Measurements from ENCODE around the gene CRNKL1.
"Not testable (repeated sequence)": the region's sequence is repeated elsewhere in the genome, so short reads cannot be mapped to it uniquely, and the experiment has no call there.

CRNKL1 gene

GRCh38 chr20:20003955-20004322 is 48.3 kb downstream of the CRNKL1 start:
- not testable (repeated sequence) for DNase-seq

GRCh38 chr20:20003031-20003954 is 49.0 kb downstream of the CRNKL1 start:
- DNase-seq = peak in 1 of 2 donors; percentile 29

DNA sequence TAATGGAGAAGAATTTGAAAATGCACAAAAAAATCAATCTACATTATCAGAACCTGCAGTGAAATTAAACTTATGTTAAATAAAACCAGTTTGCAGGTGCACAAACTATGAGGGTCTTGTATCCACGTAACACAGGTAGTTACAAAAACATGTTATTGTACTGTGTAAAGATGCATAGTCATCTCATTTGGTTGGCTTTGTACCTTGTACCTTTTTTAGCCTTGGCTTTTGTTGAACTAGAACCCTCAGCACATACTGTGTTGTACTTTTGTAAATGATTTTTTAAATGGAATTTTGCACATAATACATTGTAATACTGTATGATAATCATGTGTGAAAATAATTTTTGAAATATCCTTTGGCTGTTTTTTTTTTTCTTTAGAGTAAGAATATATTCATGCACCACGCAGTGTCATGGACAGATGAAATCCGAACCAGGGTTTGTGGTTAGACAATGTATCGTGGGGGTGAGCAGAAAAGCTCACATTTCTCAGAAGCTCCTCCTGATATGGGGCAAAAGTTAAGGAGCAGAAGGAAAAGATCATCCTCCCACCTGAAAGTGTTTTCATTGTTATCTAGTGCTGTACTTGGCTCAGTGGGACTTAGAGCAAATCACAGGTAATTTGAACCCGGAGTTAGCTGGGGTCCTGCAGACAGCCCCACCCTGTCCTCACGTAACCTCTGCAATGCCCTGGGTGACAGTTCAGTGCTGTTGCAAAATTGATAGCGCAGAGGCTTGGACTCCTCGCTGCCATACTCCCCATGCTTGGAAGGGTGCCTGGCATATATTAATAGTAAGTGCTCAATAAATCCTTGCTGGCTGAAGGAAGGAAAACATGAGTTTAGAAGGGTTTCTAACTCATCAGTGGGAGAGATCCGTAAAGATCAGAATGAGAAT is 49.9 kb downstream of the CRNKL1 start:
- DNase-seq = no peak

DNA sequence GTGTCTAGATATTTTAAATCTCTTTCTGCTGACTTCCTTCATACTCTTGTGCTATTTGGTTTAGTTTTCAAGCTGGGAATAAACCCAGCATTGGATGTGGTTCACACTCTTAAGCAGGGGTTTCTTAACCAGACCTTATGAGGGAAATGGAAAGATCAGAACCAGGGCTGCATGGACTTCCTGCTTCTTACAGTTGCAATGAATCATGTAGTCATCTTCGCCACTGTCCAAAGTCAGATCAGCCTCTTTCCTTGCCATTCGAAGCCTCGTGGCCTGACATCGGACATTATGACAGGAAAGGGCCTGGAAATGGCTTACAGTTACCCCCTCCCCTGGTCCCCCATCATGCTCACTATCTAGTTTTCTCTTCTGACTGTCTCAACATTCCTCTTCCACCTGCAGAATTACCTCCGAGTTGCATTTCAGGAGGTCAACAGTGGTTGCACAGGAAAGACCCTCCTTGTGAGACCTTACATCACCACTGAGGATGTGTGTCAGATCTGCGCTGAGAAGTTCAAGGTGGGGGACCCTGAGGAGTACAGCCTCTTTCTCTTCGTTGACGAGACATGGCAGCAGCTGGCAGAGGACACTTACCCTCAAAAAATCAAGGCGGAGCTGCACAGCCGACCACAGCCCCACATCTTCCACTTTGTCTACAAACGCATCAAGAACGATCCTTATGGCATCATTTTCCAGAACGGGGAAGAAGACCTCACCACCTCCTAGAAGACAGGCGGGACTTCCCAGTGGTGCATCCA is 51.9 kb downstream of the CRNKL1 start:
- DNase-seq = no peak

GRCh38 chr20:19998990-19999705 is 53.1 kb downstream of the CRNKL1 start:
- DNase-seq = no peak

GRCh38 chr20:19996917-19997316 is 55.3 kb downstream of the CRNKL1 start:
- DNase-seq = no peak

GRCh38 chr20:19996222-19996621 is 56.0 kb downstream of the CRNKL1 start:
- DNase-seq = no peak

GRCh38 chr20:19995220-19995863 is 56.9 kb downstream of the CRNKL1 start:
- DNase-seq = peak; percentile 48 to 52

DNA sequence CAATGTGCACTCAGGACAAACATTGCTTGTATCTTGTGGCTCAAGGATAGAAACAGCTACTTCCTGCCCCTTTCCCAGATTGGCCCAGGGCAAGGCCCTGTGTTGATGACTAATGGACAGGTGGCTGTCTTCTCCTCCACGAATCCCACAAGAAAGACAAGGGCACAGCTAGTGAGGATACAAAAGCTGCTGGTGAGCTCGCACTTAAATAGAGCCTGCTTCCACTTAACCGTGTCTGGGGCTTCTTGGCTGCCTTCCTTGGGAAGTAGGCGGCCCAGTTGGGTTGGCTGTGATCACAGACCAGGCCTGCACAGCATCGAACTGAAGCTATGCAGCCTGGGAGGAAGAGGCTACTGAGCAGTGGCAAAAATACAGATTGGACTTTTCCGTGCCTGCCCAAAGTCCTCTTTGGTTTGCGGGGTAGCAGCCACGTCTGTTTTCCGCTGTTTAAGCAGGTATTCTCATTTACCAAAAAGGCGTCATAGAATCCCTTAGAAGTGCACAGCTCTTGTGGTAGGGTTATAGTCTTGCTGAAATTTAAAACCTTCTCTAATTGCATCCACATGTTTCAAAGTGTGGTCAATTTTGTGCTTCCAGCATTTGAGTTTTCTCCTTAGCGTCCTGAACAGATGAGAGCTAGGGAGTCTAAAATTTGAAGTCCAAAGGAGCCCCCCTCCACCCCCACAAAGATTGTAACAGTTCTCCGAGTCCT is 58.2 kb downstream of the CRNKL1 start:
- DNase-seq = no peak

DNA sequence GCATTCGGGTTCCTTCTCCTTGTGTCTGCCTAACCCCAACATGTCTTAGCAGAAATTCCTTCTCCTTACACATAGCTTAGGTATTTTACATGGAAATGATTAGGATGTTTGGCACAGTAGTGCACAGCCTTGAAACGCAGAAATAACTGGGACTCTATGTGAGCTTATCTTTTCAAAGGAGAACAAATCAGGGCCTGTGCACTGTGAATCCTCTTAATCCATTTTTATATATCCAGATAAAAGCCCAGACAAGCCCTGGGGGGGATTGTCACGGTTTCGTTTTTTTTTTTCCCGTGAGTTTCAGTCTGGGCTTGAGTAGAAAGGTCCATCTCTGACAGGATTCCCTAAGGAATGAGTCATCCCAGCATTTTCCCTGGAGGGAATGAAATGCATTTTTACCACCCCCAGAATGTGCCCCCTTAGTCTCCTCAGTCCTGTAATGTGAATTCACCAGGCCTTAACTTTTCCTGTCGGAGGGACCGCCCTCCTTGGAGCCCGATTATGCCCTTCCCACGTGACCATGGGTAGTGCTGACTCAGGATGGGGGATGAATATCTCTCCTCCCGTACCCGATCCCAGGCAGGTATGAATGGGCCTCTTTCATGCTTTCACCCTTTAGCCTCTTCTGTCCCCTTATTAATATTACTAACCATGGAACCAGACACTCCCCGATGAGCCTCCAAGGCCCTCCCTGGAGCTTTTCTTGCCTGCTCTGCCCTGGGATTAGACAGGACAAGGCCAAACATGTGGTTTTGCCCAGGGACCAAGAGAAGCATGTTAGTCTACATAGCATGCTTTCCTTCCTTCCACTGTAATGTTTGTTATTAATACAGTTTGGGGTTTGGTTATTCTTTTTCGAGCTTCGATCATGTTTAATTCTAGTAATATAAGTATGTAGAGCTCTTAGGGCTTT is 59.0 kb downstream of the CRNKL1 start:
- no peak for DNase-seq

GRCh38 chr20:19991854-19992253 is 60.4 kb downstream of the CRNKL1 start:
- no peak for DNase-seq

- no peak for DNase-seq
Measured at GRCh38 chr20:19991308-19991707, 61.0 kb downstream of the CRNKL1 start.

- no peak for DNase-seq
Measured at GRCh38 chr20:19990850-19991249, 61.4 kb downstream of the CRNKL1 start.

- DNase-seq = no peak
Measured at GRCh38 chr20:19987046-19987445, 65.2 kb downstream of the CRNKL1 start.

- peak in 1 of 2 donors; percentile 32 for DNase-seq
Measured at GRCh38 chr20:19986419-19986818, 65.8 kb downstream of the CRNKL1 start.

Data from CD4-positive, alpha-beta T cell treated with Interleukin-4 for 1 hour (primary cell).